CD4-positive, alpha-beta T cell treated with Interleukin-2 at 100 ng/mL for 4 hours (primary cell): Measurements from ENCODE around the gene ZNF248.

Source experiments
- DNase-seq: peaks from one replicate; pipeline ENCODE4 v3.0.0-alpha.2; 2020; ENCODE audit warnings: low spot score

Gene ZNF248

DNA sequence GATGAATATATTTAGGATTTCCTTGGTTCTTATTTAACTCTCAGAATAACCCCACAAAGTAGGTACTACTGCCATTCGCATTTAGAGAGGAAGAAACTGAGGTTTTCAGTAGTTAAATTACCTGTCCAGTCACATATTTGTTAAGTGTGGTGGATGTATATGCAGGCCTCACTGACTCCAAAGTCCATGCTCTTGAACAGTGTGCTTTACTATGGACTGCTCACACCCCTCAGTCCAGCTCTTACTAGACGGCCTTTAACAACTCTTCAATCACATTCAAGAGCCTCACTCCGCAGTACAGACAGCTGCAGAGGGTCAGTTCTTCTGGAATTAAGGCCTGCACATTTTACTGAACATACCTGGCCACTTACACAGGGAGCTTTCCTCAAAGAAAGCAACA is 36.2 kb downstream of the ZNF248 start:
- DNase-seq, result no peak

DNA sequence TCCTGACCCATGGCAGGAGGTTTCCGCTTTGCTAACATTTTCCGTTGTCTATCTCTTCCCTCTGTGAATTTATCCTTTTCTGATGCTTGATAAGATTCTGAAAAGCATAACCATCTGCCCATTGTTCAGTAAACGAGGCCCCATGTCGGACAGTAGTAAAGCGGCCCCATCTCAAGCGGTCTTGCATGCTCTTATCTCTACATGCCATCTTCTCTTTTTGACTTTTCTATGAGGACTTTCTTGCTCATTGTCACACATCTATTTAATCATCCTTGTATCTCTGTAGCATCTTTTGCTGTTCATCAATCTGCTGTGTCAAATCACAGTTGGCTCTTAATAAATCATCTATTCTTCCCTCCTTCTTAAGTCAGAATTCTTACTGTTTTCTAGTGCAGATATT is 37.6 kb downstream of the ZNF248 start:
- no peak for DNase-seq

DNA sequence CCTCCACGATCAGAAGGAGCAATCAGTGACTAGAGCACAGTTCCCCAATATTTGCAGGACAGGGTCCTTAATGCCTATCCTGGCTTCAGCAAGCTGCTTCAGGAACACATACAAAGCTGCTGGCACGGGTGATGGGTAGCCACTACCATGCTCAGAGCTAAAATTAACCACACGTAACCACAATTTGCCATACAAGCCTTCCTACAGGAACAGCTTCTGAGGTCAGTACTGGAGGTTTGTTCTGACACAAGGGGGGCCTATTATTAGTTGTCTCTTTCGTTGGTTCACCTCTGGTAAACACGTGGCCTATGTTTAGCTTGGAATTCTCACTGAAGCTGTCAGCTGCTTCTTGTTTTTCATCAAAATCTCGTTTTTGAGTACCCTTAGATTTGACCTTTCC is 41.1 kb downstream of the ZNF248 start:
- DNase-seq, result no peak

DNA sequence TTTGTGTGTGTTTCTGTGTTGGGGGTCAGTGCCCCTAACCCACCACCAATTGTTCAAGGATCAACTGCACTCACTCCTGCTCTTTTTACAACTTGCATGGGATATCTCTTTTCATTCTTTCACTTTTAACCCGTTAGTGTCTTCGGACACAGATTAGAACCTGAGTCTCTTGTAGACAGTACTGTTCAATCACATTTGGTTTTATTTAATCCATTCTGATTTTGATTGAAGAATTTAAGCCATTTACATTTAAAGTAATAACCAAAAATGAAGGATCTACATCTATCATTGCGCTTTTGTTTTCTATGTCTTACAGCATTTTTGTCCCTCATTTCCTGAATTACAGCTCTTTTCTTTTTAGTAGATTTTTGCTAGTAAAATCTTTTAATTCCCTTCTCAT is 43.6 kb downstream of the ZNF248 start:
- DNase-seq, result no peak

DNA sequence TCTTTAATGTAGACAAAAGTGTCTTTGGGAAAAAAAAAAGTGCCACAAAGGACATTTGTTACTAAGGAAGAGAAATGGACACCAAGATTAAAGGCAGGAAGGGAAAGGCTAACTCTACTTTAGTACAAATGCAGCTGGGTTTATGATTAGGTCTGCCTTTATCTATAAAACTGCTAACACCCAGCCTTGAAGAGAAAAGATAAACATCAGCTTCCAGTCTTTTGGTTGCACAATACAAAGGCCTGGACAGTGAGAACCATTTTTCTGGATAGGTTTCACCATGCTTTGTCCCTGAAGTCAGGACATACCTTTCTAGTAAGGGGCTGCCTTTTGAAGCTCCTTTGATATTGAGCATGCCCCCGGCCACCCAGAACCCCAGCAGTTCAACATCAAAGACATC is 45.1 kb downstream of the ZNF248 start:
- DNase-seq, result no peak

DNA sequence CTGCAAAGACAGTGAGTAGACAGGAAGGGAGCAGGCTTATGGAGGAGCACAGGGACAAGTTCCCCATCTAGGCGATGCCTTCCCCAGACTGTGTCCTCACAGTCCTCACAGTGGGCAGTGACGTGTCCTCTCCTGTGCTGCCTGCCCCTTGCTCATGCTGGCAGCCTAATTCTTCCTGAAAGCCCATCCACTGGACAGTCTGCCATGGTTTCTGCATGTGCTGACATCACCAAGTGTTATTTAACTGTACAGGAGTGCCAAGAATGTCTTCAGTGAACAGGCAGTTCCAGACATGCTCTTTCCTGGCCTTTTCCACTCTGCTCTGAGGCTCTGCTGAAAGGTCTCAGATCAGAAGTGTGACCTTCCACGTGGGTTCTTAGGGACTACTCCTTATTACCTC is 54.1 kb downstream of the ZNF248 start:
- DNase-seq, result no peak

DNA sequence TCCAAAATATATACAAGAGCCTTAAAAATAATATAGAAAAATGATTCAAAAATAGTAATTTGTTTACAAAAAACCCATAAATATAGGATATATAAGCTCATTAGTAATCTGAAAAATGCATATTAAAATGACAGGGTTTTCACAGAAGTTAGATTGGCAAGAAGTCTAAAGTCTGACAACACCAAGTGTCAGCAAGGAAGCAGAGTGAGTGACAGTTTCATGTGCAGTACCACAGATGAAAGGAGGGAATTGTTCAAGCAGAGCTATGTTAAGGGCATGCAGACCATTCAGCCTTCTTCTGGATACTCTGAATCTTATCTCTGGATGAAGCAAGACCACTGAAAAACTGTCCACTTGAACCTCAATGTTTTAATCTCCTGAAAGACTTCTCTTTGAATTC is 55.9 kb downstream of the ZNF248 start:
- no peak for DNase-seq

DNA sequence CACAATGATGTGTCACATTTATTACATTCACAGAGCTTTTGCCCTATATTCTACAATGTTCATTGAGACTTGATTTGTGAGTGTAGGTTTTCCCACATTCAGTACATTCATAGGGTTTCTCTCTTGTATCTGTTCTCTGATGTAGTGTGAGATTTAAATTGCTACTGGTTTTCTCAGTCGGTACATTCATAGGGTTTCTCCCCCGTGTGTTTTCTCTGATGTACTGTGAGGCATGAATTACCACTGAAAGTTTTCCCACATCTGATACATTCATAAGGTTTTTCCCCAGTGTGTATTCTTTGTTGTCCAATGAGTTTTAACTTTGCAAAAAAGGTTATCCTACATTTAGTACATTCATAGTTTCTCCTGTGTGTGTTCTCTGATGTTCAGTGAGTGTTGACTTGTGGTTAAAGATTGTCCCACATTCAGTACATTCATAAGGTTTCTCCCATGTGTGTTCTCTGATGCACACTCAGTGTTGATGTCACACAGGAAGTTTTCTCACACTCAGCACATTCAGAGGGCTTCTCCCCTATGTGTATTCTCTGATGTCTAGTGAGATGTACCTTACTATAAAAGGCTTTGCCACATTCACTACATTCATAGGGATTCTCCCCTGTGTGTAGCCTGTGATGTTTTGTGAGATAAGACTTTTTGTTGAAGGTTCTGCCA is 63.0 kb downstream of the ZNF248 start:
- DNase-seq, result no peak

DNA sequence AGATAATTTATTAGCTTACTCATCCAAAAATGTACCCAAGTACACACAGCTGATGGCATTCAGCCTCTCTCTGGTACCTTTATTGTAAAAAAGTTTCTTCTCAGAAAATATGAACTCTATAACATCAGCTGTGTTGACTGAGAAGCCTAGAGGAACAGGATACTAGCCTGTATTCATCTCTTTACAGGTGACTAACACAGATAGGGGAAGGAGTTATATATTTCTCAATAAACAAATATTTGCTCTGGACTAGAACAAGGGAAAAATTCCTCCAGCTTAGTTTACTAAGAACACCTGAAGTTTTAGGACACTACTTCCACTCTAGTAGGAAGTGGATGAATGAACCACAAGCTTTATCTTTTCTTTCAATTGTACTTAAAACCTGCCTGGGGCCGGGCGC is 67.8 kb downstream of the ZNF248 start:
- no peak for DNase-seq

DNA sequence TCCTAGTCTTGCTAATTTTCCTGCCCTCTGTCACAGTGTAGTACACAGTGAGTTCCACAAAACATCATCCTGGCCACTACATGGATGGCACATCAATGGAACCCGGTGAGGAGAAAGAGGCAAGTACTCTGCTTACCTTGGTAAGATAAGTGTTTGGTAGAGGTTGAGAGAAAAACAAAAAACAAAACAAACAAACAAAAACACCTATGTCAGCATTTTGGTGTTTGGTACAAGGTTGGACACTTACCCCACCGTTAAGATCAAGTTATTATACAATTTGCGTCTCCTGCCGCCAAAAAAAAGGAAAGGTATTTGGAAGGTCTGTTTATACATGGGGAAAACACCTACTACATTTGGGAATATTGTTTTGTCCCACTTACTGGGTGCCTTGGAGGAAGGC is 72.7 kb downstream of the ZNF248 start:
- no peak for DNase-seq

DNA sequence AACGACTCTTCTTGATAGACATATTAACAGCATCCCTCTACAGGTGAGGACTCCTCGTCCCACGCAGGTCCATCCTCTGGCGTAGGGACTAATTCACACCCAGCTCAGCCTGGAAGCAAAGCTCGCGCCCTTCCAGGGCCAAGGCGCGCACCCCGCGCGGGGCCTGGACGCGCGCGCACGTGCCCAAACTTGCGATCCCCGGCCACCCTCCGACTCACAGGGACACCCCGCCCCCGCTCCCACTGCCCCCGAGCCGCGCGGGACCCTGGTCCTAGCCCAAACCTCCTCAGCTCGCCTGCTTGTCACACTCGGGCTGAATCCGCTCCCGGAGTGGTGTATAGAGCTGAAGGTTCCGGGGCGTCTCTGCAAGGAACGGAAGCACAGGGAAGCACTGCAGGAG is 76.9 kb downstream of the ZNF248 start:
- DNase-seq, result no peak

DNA sequence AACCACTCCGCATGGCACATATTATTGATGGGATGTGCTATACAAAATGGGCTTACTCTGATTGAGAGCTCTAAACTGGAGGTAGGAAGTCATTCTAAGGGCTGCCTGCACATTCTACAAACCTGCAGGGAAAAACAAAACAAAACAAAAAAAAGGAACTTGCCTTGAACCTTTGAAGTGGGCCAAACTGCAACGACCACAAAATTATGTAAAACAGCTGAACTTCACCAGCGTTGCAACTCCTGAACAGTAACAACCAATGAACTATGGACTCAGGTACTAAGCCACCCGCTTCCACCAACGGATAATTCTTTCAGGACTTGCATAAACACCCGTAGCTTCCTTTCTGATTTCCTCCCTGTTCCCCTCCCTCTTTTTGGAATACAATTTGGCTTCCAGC is 80.4 kb downstream of the ZNF248 start:
- DNase-seq, result no peak

DNA sequence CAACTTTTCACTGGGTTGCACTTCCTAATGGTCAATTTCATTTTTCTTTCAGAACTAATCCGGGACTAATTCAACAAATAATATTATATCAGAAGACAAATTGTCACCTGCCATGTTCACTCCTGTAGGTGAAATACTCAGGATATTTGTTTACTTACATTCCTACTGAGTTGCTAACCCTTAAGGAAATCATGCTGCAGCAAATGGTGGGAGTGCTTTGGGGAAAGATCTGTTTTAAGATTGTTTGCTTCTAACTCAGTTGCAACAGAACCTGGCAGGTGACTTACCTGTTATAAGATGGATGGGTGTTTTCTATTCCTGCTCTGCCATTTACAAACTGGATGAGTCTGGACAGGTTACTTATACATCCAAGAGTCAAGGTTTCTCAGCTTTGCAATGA is 81.8 kb downstream of the ZNF248 start:
- DNase-seq, result no peak

DNA sequence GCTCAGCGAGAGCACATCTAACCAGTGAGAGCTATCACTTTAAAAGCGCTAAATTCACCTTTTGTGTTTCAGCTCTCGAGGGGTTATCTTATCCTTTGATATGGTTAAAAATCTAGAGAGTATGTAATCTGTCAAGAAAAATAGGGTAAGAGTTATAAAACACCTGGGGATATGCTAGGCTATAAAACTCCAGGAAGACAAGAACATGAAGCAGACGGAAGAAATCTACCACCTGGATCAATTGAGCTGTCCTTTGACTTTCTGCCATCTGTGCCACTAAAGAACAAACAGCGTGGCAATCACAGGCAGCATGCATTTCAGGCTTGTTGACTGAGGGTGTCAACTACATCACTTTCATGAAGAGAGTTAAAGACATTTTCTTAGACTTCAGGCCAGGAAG is 83.1 kb downstream of the ZNF248 start:
- DNase-seq, result no peak

DNA sequence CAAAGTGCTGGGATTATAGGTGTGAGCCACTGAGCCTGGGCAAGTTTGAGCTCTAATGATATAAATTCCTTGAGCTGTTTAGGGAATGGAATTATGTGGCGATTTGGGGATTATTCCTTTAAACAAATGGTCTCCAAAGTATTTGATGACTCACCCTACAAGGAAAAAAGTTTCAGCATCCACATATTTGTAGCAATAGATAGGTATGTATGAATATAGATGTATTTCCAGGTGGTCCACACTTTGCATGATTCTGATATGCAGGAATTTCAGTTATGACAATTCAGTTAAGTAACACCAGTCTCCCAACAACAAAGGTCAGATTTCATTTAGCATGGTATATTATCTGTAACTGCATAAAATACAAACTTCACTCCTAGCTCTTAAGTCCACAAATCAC is 92.2 kb downstream of the ZNF248 start:
- DNase-seq, result no peak

DNA sequence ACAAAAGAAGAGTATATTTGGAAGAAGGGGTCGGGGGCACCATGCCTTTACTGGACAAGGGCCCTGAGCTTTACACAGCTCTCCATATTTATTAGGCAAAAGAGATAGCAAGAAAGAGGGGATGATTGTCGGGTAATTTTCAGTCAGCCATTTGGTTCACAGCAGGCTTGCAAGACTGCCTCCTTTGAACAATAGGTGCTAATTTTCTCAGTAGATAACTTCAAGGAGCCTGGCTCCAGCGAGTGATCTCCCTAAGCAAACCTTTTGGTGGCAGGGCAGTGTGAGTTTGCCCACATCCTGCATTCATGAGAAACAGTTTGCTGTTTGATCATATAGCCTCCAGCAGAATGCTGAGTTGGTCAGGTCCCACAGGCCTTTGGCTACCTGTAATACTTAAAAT is 94.3 kb downstream of the ZNF248 start:
- no peak for DNase-seq

DNA sequence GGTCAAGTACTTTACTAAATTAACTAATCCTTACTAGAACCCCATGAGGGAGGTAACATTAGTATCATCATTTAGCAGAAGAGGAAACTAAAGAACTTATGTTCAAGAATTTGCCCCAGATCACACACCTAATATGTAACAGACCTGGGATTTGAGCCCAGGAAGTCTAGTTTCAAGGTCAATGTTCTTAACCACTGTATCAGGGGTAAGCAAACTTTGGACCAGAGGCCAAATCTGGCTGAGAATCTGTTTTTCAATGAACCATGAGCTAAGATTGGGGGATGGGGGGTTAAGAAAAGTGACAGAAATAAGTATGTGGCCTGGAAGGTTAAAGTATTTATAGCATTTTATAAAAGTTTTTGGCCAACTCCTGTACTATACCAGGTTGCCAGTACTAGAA is 95.1 kb downstream of the ZNF248 start:
- no peak for DNase-seq

DNA sequence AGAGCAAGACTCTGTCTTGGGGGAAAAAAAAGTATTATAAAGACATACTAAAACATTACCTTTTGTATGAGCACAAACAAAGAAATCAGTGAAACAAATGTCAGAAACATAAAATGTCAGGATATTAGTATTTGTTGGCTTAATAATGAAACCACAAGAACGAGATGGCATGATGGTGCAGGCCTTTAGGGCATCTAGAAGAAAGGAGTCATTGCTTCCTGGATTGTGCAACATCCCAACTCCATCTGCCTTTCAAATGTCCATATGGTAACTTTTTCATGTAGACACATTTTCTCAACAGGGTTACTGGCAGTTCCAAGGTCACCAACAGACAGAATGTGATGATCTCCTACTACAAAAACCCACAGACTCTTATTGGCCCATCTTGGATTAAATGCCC is 96.6 kb downstream of the ZNF248 start:
- DNase-seq, result no peak

DNA sequence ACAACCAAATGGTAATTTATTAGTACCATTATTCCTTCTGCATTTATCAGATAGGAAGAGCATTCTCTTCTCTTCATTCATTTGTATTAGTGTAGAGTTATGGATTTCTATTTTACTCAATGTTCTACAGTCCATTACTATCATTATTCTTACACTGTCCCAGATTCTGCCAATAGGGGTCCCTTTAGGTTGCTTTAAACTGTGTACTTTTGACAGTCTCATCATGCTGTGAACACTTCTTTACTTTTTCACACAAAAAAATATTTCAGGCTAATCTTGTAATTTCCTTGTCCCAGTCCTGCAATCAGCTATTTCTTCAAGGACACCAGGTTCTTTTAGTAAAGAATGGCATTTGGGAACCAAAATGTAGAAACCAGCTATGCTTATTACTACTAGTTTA is 99.3 kb downstream of the ZNF248 start:
- DNase-seq, result no peak

DNA sequence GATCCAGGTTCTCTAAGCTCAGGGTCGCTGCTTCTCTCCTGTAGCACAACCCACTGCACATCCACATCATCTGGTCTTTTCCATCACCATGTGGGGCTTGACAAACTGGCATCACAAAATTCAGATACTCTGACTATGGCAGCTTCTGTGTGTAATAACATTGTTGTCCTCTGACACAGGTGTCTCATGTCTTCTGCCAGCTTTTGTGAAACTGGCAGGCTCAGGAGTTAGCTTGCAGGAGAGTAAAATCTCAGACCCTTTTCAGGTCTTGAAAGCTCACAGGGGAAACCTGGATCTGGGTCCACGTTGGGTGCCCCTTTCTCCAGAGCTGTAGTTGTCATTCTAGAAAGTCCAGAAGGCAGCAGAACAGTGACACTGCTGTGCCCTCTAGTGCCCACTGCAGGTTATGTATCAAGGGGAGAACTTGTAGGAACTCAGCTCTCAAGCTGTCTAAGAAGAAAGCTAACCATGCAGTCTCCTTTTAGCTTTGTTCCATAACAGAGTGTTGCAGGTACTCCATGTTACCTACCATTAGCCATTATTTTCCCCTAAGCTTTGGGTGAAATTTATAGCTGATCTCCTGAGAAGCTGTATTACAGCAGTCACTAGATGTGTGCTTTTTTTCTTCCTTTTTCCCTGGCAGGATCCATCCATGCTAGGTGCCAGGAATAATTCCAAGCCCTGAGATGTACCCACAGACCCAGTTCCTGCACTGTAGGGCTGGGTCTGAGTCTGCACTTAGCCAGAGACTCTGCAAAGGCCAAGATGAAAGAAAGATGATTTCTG is 102.7 kb downstream of the ZNF248 start:
- no peak for DNase-seq

DNA sequence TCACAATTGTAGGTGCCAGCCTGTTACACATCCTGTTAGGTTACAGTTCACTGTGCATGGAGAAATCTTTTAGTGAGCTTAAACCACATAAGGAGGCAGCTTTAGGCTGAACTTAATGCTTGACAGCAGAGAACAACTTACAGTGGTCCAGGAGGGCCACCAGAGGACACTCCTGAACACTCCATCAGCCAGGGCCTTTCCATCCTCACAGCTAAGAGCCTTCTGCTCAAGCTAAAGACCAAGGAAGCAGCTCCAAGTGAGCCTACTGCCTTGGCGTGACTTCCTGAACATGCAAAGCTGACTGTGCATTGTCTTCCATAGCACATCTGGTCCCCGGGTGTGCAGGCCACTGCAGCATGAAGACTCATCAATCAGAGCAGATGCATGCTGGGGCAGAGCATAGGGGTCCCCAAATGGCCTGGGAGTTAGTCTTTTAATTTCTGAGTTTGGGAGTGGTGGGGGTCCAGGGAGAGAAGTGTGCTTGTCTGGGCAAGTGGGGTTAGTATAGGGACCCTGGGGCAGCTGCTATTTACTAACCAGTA is 105.0 kb downstream of the ZNF248 start:
- DNase-seq, result no peak

DNA sequence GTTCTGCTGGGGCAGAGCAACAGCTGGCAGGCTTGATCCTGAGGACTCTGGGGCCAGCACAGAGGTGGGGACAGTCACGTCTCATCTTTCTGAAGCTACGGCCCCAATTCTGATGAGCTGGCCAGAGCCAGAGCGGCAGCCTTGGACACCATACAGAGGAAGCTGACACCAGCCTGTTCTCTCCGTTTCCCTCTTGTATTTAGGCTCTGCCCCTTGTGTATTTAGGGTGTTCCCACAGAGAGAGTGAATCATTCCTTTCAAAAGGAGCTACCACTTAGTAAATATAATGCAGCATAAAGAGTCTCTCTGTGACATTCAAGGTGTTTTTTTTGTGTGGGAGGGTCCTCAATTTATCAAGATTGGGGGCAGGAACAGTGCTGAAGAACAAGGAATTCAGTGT is 109.2 kb downstream of the ZNF248 start:
- DNase-seq, result no peak

DNA sequence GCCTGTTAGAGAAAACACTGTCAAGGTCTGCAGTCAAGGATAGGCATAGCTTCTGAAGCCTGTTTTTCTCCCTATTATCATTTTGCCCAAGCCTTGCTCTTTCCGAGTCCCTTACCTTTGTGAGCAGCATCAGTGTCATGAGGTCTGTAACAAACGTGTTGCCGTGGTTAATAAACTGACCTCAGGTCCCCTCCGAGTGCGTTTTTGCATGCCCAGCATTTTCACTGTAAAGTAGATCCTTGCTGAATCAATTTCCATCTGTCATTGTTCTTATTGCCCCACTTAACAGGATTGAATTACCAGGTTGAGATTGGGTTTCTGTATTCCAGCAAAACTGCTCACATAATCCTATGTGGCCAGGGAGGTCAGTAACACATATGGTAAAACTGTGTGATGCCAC is 110.3 kb downstream of the ZNF248 start:
- no peak for DNase-seq

DNA sequence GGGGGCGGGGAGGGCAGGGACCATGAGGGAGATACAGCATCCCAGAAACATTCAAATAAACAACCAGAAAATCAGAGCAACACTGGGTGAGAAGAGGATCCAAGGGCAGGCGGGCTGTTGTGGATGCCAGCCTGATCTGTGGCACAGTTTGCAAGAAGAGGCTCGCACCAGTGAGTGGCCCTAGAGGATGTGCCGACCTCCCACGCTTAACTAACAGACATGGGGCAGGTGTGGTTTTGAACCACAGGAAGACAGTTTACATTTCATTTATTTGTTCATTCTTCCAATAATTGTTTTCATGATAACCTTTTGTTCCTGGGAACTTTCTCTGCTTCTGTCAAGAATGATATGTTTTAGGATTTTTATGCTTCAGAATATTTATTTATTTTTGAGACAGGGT is 115.6 kb downstream of the ZNF248 start:
- DNase-seq, result no peak
